Epithelial cell of esophagus (primary cell): ENCODE data around the gene KCNMA1.

ENCODE experiments used
- DNase-seq: peaks from one replicate; pipeline ENCODE4 v3.0.0; 2010; ENCODE audit warnings: low read depth
- H3K4me3 ChIP-seq: 2 replicates; pipeline ENCODE4 v1.5.1; 2011; ENCODE audit warnings: mild to moderate bottlenecking, low read length, control low read depth
- CTCF ChIP-seq: IDR thresholded peaks from 2 replicates; pipeline ENCODE4 v1.5.1; 2011; ENCODE audit warnings: low read depth, mild to moderate bottlenecking, low read length, control low read depth, inconsistent platforms; ENCODE audit not compliant: insufficient read depth; ENCODE audit errors: missing control alignments

KCNMA1 gene

GRCh38 chr10:77287647-77288120, 349.9 kb downstream of the KCNMA1 start:
- no peak for TF ChIP-seq CTCF
- DNase-seq, result no peak

GRCh38 chr10:77286531-77287508, 350.8 kb downstream of the KCNMA1 start:
- DNase-seq, result no peak
- TF ChIP-seq CTCF, result no peak
- H3K4me3 ChIP-seq, result no peak overlapping the region

More at GRCh38 chr10:77287647-77288120, 349.9 kb downstream of the KCNMA1 start:
- no peak overlapping the region for H3K4me3 ChIP-seq

GRCh38 chr10:77285529-77286182, 352.0 kb downstream of the KCNMA1 start:
- DNase-seq, result no peak
- H3K4me3 ChIP-seq, result no peak overlapping the region
- TF ChIP-seq CTCF, result no peak

- peak; percentile 84 for DNase-seq
Observed at GRCh38 chr10:77284797-77285196, 352.8 kb downstream of the KCNMA1 start.

GRCh38 chr10:77283326-77283725, 354.3 kb downstream of the KCNMA1 start:
- TF ChIP-seq CTCF, result no peak
- no peak overlapping the region for H3K4me3 ChIP-seq
- DNase-seq, result no peak

More at GRCh38 chr10:77284797-77285196, 352.8 kb downstream of the KCNMA1 start:
- no peak for TF ChIP-seq CTCF
- no peak overlapping the region for H3K4me3 ChIP-seq

GRCh38 chr10:77282163-77282562, 355.4 kb downstream of the KCNMA1 start:
- no peak for TF ChIP-seq CTCF
- DNase-seq, result no peak
- no peak overlapping the region for H3K4me3 ChIP-seq
